NCI-H82 treated with DMSO at 0.1 percent for 48 hours (cell line): ENCODE data around the gene DNAAF5.

Experiments
- DNase-seq: peaks from one replicate; lab custom pipeline; 2025; ENCODE audit not compliant: unreplicated experiment; lab: John Stamatoyannopoulos, UW

Gene DNAAF5

GRCh38 chr7:763762-764161, 37.3 kb downstream of the DNAAF5 start:
- DNase-seq, result no peak

DNA sequence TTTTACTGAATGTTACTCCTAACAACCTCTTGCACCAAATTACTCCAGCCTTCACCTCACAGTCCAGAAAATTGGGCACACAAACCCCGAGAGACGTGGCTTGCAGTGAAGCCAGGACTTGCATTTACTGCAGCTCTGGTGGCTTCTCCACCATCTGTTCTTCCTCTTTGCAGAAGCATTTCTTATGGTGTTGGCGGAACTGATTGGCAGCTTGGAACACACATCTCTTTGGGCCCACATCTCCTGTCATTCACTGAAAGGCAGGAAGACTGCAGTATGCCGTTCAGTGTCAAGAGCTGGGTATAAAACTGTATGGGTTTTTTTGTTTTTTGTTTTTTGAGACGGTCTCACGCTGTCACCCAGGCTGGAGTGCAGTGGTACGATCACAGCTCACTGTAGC, 38.9 kb downstream of the DNAAF5 start:
- no peak for DNase-seq

- no peak for DNase-seq
These were observed 41.1 kb downstream of the DNAAF5 start for GRCh38 chr7:767580-767940.

DNA sequence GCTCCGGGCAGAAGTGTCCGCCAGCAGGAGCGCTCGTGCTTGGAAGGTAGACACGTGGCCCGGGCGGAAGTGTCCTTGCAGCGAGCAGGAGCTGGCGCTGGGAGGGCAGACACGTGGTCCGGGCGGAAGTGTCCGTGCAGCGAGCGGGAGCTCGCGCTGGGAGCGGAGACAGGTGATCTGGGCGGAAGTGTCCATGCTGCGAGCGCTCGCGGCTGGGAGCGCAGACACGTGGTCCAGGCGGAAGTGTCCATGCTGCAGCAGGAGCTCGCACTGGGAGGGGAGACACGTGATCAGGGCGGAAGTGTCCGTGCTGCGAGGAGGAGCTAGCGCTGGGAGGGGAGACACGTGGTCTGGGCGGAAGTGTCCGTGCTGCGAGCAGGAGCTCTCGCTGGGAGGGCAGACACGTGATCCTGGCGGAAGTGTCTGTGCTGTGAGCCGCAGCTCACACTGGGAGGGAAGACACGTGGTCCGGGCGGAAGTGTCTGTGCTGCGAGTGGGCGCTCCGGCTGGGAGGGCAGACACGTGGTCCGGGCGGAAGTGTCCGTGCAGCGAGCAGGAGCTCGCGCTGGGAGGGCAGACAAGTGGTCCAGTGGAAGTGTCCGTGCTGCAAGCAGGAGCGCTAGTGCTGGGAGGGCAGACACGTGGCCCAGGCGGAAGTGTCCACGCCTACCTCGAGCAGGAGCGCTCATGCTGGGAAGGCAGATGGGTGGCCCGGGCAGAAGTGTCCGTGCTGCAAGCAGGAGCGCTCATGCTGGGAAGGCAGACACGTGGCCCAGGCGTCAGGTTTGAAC, 41.6 kb downstream of the DNAAF5 start:
- no peak for DNase-seq

DNA sequence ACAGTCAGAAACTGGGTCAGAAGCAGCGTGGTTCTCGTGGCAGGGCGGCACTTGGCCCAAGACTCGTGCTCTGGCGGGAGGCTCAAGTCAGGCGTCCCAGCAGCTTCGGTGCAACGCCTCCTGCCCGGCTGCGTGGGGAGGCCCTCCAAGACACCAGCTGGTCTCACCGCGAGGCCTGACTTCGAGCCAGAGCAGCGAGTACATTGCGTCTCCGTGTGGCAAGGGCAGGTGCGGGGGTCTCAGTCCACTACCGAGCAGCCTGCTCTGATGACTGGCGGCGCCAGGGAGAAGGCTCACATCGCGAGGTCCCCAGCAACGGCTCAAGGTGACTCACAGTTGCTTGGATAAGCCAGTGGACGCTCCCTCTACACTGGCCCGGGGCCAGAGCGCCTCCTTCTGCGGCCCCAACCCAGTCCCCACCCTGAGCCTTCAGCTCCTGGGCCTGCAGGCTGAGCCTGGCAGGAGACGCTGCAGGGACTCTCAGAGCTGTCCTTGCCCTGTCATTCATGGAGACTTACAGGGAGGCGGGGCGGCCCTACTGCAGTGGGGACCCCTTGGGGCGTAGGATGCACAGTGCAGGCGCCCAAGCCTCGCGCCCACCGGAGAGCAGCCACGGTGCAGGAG, 42.5 kb downstream of the DNAAF5 start:
- DNase-seq, result no peak

- no peak for DNase-seq
These were observed 43.8 kb downstream of the DNAAF5 start for GRCh38 chr7:770336-770735.

DNA sequence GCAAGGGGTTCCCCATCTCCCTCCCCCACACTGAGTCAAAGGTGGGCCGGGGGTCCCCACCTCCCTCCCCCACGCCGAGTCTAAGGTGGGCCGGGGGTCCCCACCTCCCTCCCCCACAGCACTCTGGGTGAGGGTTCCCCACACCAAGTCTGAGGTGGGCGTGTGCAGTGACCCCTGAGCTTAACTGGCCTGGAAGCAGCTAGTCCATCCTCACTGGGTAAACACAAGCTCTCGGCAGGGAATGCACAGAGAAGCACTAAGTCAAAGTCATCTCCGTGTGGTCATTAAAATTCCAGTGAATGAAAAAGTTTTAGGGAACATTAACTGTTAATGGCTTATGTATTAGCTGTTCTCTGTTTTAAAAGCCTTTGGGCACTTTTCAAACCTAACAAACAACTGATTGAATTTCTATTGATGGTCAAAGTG, 44.3 kb downstream of the DNAAF5 start:
- no peak for DNase-seq

DNA sequence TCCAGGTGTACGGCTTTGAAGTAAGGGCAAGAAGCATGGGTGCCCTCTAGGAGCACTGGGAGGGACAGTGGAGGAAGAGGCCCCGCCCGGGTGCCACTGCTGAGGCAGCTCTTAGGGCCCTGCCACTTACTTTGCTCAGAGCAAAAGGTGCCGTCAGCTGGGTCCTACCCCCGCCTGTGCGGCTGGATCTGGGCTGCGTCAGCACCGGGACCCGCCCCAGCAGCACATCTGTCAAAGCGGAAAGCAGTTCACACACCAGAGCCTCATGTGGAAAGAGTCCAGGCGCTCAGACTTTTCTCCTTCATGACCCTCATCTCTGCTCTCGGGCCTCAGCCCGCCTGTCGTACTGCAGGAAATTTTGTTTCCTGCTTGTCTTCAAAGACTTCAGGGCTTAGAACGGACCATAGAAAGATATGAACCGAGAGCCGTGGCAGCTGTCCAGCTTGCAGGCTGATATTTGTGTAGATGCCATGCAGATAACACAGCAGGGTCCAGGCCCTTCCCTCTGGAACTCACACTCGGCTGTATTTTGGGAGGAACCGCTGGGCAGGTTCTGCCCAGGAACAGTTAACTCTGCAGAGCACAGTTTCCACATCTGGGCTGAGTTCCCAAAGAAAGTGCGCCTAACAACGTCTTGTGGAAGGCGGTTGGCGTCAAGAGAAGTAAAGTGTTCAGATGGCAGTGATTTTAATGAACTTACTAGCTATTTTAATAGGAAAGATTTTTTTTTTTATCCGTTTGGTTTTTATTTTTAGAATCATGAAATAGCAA, 44.9 kb downstream of the DNAAF5 start:
- no peak for DNase-seq

- DNase-seq, result no peak
These were observed 45.5 kb downstream of the DNAAF5 start for GRCh38 chr7:772005-772294.

DNA sequence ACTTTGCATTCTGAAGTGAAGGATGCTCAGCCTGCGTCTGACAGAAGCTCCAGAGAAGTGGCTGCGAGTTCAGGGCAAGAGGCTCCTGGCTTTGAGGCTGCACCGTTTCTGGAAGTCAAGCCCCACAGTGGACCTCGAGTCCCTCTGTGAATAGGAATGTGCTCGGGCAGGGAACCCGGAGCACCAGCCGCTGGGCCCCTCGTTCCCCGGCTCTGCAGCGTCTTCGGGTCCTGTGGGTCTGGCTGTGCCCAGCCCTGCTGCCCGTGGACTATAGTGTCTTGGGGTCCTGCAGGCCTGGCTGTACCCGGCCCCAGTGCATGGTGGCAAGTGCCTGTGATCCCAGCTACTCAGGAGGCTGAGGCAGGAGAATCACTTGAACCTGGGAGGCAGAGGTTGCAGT, 45.9 kb downstream of the DNAAF5 start:
- no peak for DNase-seq

- DNase-seq, result no peak
These were observed 46.5 kb downstream of the DNAAF5 start for GRCh38 chr7:772861-773621.

- no peak for DNase-seq
These were observed 47.1 kb downstream of the DNAAF5 start for GRCh38 chr7:773622-773915.

DNA sequence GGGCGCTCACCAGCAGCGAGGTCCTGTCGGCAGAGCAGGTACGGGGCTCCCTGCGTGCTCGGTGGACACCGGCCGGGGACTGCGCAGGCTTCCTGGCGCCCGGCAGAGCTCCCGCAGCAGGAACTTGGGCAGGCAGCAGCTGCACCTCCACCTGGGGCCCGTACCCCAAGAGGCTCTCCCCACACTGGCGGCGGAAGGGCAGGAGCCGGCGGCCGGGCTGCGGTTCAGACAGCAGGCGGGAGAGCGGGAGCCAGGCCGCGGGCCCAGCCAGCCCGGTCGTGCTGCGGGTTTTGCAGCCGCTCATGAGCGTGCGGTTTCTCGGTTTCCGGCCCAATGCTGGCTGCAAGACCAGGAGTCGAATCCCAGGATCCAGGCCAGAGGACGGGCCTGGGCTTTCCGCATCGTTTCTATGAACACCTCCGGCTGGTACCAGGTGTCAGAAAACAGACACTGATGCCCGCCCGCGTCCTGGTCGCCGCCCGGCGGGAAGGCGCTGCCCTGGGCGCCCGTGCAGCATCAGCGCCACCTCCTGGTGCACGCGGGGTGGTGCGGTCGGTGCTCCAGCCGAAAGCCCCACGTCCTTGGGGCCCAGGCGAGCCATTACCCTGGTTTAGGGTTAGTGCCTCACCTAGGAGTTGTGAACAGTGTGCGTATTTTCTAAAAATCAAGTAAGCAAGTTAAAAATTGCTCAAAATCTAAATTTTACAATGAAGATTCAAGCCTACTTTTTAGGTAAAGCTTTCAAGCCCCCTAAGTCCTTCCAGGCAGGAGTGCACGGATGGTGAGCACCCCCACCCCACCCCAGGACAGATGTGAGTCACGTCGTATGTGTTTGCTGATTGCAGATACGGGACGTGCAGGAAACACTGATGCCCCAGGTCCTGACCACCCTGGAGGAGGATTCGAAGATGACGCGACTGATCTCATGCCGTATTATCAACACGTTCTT, 47.9 kb downstream of the DNAAF5 start:
- DNase-seq, result no peak

- DNase-seq, result no peak
These were observed 49.9 kb downstream of the DNAAF5 start for GRCh38 chr7:776381-776780.

DNA sequence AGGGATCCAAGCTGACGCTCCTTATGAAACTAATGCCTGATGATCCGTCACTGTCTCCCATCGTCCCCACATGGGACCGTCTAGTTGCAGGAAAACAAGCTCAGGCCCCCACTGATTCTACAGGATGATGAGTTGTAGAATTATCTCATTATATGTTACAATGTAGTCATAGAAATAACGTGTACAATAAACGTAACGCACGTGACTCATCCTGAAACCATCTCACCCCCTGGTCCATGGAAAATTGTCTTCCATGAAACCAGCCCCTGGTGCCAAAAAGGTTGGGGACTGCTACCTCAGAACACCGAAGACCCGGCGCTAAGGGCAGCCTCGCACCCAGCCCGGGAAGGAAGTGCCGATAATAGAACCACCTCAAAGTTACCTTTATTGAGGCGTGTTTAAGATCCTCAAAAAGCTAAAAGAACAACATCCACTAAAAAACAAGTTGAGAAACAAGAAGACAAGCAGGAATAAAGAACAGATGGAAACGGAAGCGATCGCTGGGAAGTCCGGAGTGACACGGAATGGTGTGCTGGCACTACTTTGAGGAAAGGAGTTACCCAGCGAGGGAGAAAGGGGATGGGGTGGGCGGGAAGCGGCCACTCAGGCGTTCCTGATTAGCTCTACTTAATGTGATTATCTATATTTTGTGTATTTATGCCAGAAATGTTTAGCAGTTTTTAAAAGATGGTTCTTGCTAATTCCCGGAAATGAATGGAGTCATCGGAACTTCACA, 50.7 kb downstream of the DNAAF5 start:
- no peak for DNase-seq

DNA sequence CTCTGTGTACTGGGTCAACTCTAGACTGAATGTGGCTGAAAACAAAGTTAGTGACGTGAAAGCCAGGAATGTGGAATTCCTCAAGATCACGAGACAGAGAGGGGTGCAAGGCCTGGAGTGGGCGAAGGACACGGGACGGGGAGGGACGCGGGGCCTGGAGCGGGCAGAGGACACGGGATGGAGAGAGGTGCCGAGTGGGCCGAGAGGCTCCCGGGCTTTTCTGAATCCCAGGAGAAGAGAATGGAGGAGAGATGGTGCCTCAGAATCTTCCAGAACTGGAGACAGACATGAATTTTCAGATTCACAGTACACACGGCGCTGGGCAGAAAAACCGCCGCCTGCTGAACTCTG, 51.2 kb downstream of the DNAAF5 start:
- DNase-seq, result no peak

- no peak for DNase-seq
These were observed 51.9 kb downstream of the DNAAF5 start for GRCh38 chr7:778271-778967.

DNA sequence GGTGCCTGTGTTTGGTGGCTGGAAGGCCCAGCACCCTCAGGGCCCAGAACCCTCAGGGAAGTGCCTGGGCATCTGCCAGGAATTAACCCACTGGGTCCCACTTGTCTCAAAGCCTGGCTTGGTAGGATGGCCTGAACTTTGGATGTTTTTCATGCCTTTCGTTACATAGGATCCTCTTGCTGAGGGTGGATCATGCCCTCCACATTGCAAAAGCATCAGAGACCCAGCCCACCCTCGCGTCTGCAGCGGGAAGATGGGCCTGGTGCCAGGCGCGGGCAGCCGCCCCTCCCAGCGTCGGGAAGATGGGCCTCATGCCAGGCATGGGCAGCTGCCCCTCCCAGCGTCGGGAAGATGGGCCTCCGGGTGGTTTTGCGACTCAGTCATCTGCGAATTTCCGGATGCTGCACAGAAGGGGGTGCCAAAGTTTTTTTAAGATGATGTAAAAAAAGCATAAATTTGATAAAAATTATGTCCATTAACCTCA, 52.5 kb downstream of the DNAAF5 start:
- DNase-seq, result no peak

- no peak for DNase-seq
These were observed 53.0 kb downstream of the DNAAF5 start for GRCh38 chr7:779480-779879.
